ENCODE results near the gene SMARCD3. TPM values are rescaled to one million over a fixed set of nuclear protein-coding genes. Genes with fewer than 3 reads are reported as not detected.

SMARCD3 gene
- total RNA-seq, 1 donor from 2014 or later = 110 TPM

- ATAC-seq = no peak
- intact Hi-C loops (cut with DNase I) = loop anchor here (2.0 to 5.0 kb wide), 2 partner anchors 54 to 117 kb away; partner anchors contain the start of gene ASB10
Observed at GRCh38 chr7:151241755-151242096, 6.8 kb downstream of the SMARCD3 start.

GRCh38 chr7:151240942-151241754 is 7.3 kb downstream of the SMARCD3 start:
- intact Hi-C loops (cut with DNase I) = loop anchor here (2.0 to 5.0 kb wide), 2 partner anchors 54 to 116 kb away; partner anchors contain the start of gene ASB10

More at GRCh38 chr7:151241755-151242096, 6.8 kb downstream of the SMARCD3 start:
- DNase-seq (ENCODE audit: missing footprints) = no peak

GRCh38 chr7:151240536-151240935 is 8.0 kb downstream of the SMARCD3 start:
- ATAC-seq (no peak), DNase-seq (ENCODE audit: missing footprints) (no peak)
- intact Hi-C loops (cut with DNase I) = loop anchor here (2.0 to 5.0 kb wide), 2 partner anchors 53 to 116 kb away; partner anchors contain the start of gene ASB10

More at GRCh38 chr7:151240942-151241754, 7.3 kb downstream of the SMARCD3 start:
- DNase-seq (ENCODE audit: missing footprints) = no peak
- ATAC-seq = no peak

GRCh38 chr7:151239837-151240459 is 8.5 kb downstream of the SMARCD3 start:
- intact Hi-C loops (cut with DNase I) = loop anchor here (2.0 to 5.0 kb wide), 2 partner anchors 53 to 115 kb away; partner anchors contain the start of gene ASB10
- DNase-seq (ENCODE audit: missing footprints) (no peak), ATAC-seq (no peak)

- DNase-seq (ENCODE audit: missing footprints) (peak; percentile 45), ATAC-seq (no peak)
- intact Hi-C loops (cut with DNase I) = no loop called here
Observed at GRCh38 chr7:151238924-151239836, 9.3 kb downstream of the SMARCD3 start.

GRCh38 chr7:151238190-151238810 is 10.2 kb downstream of the SMARCD3 start:
- no peak for ATAC-seq
- DNase-seq (ENCODE audit: missing footprints) = peak; percentile 35

GRCh38 chr7:151237244-151238189 is 11.0 kb downstream of the SMARCD3 start:
- intact Hi-C loops (cut with DNase I) = no loop called here
- ATAC-seq (peak; percentile 5), DNase-seq (ENCODE audit: missing footprints) (peak; percentile 63)

More at GRCh38 chr7:151238190-151238810, 10.2 kb downstream of the SMARCD3 start:
- intact Hi-C loops (cut with DNase I) = no loop called here

- no peak for DNase-seq (ENCODE audit: missing footprints)
- intact Hi-C loops (cut with DNase I) = no loop called here
- no peak for ATAC-seq
Observed at GRCh38 chr7:151236406-151236805, 12.1 kb downstream of the SMARCD3 start.

GRCh38 chr7:151235091-151235787 is 13.3 kb downstream of the SMARCD3 start:
- DNase-seq (ENCODE audit: missing footprints) = no peak
- intact Hi-C loops (cut with DNase I) = no loop called here
- no peak for ATAC-seq

GRCh38 chr7:151233804-151234203 is 14.7 kb downstream of the SMARCD3 start:
- DNase-seq (ENCODE audit: missing footprints) (no peak), ATAC-seq (no peak)
- intact Hi-C loops (cut with DNase I) = loop anchor here (2.0 kb wide), 1 partner anchor 69 kb away; no protein-coding TSS in a partner anchor

- ATAC-seq (no peak), DNase-seq (ENCODE audit: missing footprints) (no peak)
- intact Hi-C loops (cut with DNase I) = loop anchor here (2.0 kb wide), 1 partner anchor 70 kb away; no protein-coding TSS in a partner anchor
Observed at GRCh38 chr7:151232917-151233701, 15.4 kb downstream of the SMARCD3 start.

GRCh38 chr7:151232091-151232916 is 16.2 kb downstream of the SMARCD3 start, which contains the start of gene CHPF2:
CHPF2 (plus strand) TSS chr7:151232483; CDS start chr7:151234012, 1,529 bp downstream.
- DNase-seq (ENCODE audit: missing footprints) (peak; percentile 98), ATAC-seq (peak; percentile 95)
- intact Hi-C loops (cut with DNase I) = loop anchor here (2.0 kb wide), 1 partner anchor 70 kb away; no protein-coding TSS in a partner anchor

- intact Hi-C loops (cut with DNase I) = no loop called here
- ATAC-seq = no peak
- no peak for DNase-seq (ENCODE audit: missing footprints)
Observed at GRCh38 chr7:151231080-151231479, 17.4 kb downstream of the SMARCD3 start.

- ATAC-seq = no peak
- DNase-seq (ENCODE audit: missing footprints) = peak; percentile 5
- intact Hi-C loops (cut with DNase I) = no loop called here
Observed at GRCh38 chr7:151229249-151229648, 19.2 kb downstream of the SMARCD3 start.

Measured in Right ventricle myocardium inferior (tissue), 1 donor.